Germinal center (tissue), 1 donor: ENCODE measurements around the gene RLF.

Experiments
- DNase-seq: peaks from one replicate; pipeline ENCODE4 v3.0.0; 2012; ENCODE audit warnings: mixed read lengths, low spot score

Gene RLF

GRCh38 chr1:40243351-40243750 is 82.2 kb downstream of the RLF start:
- no peak for DNase-seq

- DNase-seq, result no peak
Measured at GRCh38 chr1:40244138-40244744, 83.1 kb downstream of the RLF start.

GRCh38 chr1:40245686-40246085 is 84.5 kb downstream of the RLF start:
- DNase-seq, result no peak

GRCh38 chr1:40247655-40248054 is 86.5 kb downstream of the RLF start, which contains the start of gene TMCO2:
TSS of gene TMCO2 (plus strand) at chr1:40247937. CDS start at chr1:40247994, 57 bp downstream.
- DNase-seq, result no peak

GRCh38 chr1:40248412-40248811 is 87.2 kb downstream of the RLF start:
- DNase-seq, result no peak

- no peak for DNase-seq
Measured at GRCh38 chr1:40251456-40251855, 90.3 kb downstream of the RLF start.

- no peak for DNase-seq
Measured at GRCh38 chr1:40252601-40253000, 91.4 kb downstream of the RLF start.

- no peak for DNase-seq
Measured at GRCh38 chr1:40255231-40255630, 94.0 kb downstream of the RLF start.

GRCh38 chr1:40256401-40257084 is 95.4 kb downstream of the RLF start:
- DNase-seq, result no peak

- peak; percentile 6 for DNase-seq
Measured at GRCh38 chr1:40257313-40257687, 96.1 kb downstream of the RLF start.

- DNase-seq, result peak; percentile 91
Measured at GRCh38 chr1:40257688-40258444, 96.7 kb downstream of the RLF start, which contains the start of gene ZMPSTE24. TSS of gene ZMPSTE24 (plus strand) at chr1:40258236. CDS start at chr1:40258272, 36 bp downstream.

GRCh38 chr1:40258445-40258769 is 97.2 kb downstream of the RLF start:
- DNase-seq, result peak; percentile 6

- DNase-seq, result no peak
Measured at GRCh38 chr1:40264354-40264781, 103.2 kb downstream of the RLF start.

GRCh38 chr1:40265298-40265697 is 104.1 kb downstream of the RLF start:
- no peak for DNase-seq

GRCh38 chr1:40265919-40266318 is 104.7 kb downstream of the RLF start:
- DNase-seq, result no peak

GRCh38 chr1:40266786-40267535 is 105.8 kb downstream of the RLF start:
- DNase-seq, result no peak

- DNase-seq, result no peak
Measured at GRCh38 chr1:40267767-40268187, 106.6 kb downstream of the RLF start.

GRCh38 chr1:40268211-40268610 is 107.0 kb downstream of the RLF start:
- no peak for DNase-seq

GRCh38 chr1:40270152-40270834 is 109.1 kb downstream of the RLF start:
- no peak for DNase-seq

GRCh38 chr1:40272653-40273213 is 111.5 kb downstream of the RLF start:
- DNase-seq, result no peak

- DNase-seq, result no peak
Measured at GRCh38 chr1:40273547-40274166, 112.5 kb downstream of the RLF start.
